ENCODE measurements around the gene CACNB2.

DNA sequence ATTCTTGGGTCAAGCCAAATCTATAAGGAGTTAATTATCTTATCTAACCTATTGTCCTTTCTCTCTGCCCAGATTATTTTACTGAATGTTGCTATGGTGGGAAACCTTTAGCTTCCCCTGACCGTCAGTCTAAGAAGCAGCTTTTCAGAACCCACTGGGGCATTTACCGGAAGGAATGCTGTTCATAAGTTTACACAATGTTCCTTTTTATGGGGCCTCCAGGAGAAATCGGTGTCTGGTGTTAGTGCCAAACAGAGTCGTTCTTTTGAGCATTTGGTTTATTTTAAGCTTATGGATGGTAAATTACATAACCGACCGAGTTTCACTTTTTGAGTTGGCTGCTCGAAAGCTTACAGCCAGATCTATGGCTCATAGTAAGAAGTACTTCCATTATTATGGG lies 111.9 kb downstream of the CACNB2 start:
- TF ChIP-seq CTCF (IDR thresholded peaks at IDR 0.05), result no peak
- no peak for TF ChIP-seq POLR2A (IDR thresholded peaks at IDR 0.05)
